ENCODE measurements around the gene RSRC1.

- TF ChIP-seq POLR2A (IDR thresholded peaks at IDR 0.05) (no peak), CTCF (IDR thresholded peaks at IDR 0.05) (no peak)
Observed at GRCh38 chr3:158226429-158226828, 116.5 kb downstream of the RSRC1 start.

All from esophagus squamous epithelium (tissue), 4 donors.